Spleen (tissue), 11 donors: ENCODE measurements around the gene AARS2. TPM values are rescaled to one million over a fixed set of nuclear protein-coding genes. Genes with fewer than 3 reads are reported as not detected.

Source experiments
- DNase-seq: peaks from one replicate; pipeline ENCODE4 v3.0.0-alpha.2; 2020
- H3K27ac ChIP-seq, 8 donors: fragments of 200-600 bp; sonication (generic) in 7 of 8; 1 replicate in 4 of 8; 2 replicates in 4 of 8; pipeline versions ENCODE4 v1.5.0 to v1.8.0; 2016 to 2021; ENCODE audit warnings: inconsistent platforms in 4 of 8, mild to moderate bottlenecking in 4 of 8, moderate library complexity in 1 of 8
- H3K27me3 ChIP-seq, 7 donors: fragments of 200-600 bp; sonication (generic) in 6 of 7; replicated peaks in 1 of 7; 1 replicate in 4 of 7; 2 replicates in 3 of 7; pipeline versions ENCODE4 v1.5.0 to v1.8.0; 2016 to 2021; ENCODE audit warnings: inconsistent platforms in 3 of 7, mild to moderate bottlenecking in 1 of 7
- H3K36me3 ChIP-seq, 6 donors: fragments of 200-600 bp; sonication (generic) in 5 of 6; 1 replicate in 4 of 6; 2 replicates in 2 of 6; pipeline versions ENCODE4 v1.5.0 to v1.8.0; 2016 to 2021; ENCODE audit warnings: inconsistent platforms in 2 of 6
- H3K4me1 ChIP-seq, 6 donors: fragments of 200-600 bp; sonication (generic) in 5 of 6; 1 replicate in 3 of 6; 2 replicates in 3 of 6; pipeline versions ENCODE4 v1.5.0 to v1.8.0; 2016 to 2021; ENCODE audit warnings: inconsistent platforms in 3 of 6
- H3K4me3 ChIP-seq, 8 donors: fragments of 200-600 bp; sonication (generic) in 7 of 8; 1 replicate in 4 of 8; 2 replicates in 4 of 8; pipeline versions ENCODE4 v1.5.0 to v1.8.0; 2016 to 2021; ENCODE audit warnings: inconsistent platforms in 4 of 8, mild to moderate bottlenecking in 4 of 8, moderate library complexity in 2 of 8
- H3K9me3 ChIP-seq, 8 donors: fragments of 200-600 bp; sonication (generic) in 7 of 8; 1 replicate in 4 of 8; 2 replicates in 4 of 8; pipeline versions ENCODE4 v1.5.0 to v1.8.0; 2016 to 2021; ENCODE audit warnings: inconsistent platforms in 4 of 8
- CTCF ChIP-seq, 11 experiments: fragments of 200-600 bp in 7 of 11; fragments of 450-650 bp in 4 of 11; sonication (generic) in 4 of 11; IDR thresholded peaks in 8 of 11; conservative IDR thresholded peaks in 3 of 11; 1 replicate in 7 of 11; 2 replicates in 4 of 11; pipeline versions ENCODE4 v1.4.0 to v1.8.0; 2016 to 2021; ENCODE audit warnings: antibody characterized with exemption in 11 of 11, inconsistent platforms in 4 of 11, mild to moderate bottlenecking in 1 of 11
- POLR2A ChIP-seq, 3 donors: fragments of 450-650 bp; IDR thresholded peaks; one replicate each; pipeline ENCODE4 v1.5.1; 2017; ENCODE audit warnings: antibody characterized with exemption in 3 of 3, mild to moderate bottlenecking in 1 of 3
- POLR2AphosphoS5 ChIP-seq, 3 donors: sonication (generic); formaldehyde crosslinking; IDR thresholded peaks; one replicate each; pipeline ENCODE4 v1.5.1; 2017; ENCODE audit warnings: antibody characterized with exemption in 3 of 3
- WGBS, 5 donors: extraction: QIAGEN DNeasy Blood & Tissue Kit in 3 of 5; methylation state at CpG; one replicate each; pipeline versions ENCODE4 v1.1.5 to v1.1.7; 2013 to 2018; 5-methylcytosine and 5-hydroxymethylcytosine counted together
- intact Hi-C: fragments of 100-400 bp; cut with DNase I; formaldehyde crosslinking; loops from one replicate; pipeline ENCODE4 v1.15.0; 2023; ENCODE audit warnings: low total_unique reads
- polyA plus RNA-seq, 3 donors: library from polyadenylated mRNA; stranded (reverse); fragments of 200-250 nt; gene quantifications; one replicate each; pipeline ENCODE4 v1.2.1, GENCODE V29; 2013
- total RNA-seq, 7 donors: library from RNA; depleted of rRNA in 3 of 7; stranded (reverse); fragments of >200 nt in 3 of 7; fragmentation: NEBNext Ultra II Directional in 4 of 7; extraction: Animal tissue kit (Norgen Biotek cat#: 25700) in 4 of 7; gene quantifications; one replicate each; pipeline versions ENCODE4 v1.1.0 to v1.2.1, GENCODE V29; 2016 to 2021
- donor health status: healthy with polysubstance abuse.
- donor health status: DM: no; HTN: no; CAD: no; lungs with moderate emphysema.
- donor health status: DM: no; HTN: no; CAD: no.
- donor health status: Bipolar disorder and iron deficiency.
- donor health status: healthy.
- donor health status: DM: no; HTN: no; CAD: no.
- donor health status: DM: yes; HTN: yes; CAD: no.

The AARS2 gene
- total and polyA plus RNA-seq, 10 donors, result 3.5 to 16.8 (median 13.7) TPM

DNA sequence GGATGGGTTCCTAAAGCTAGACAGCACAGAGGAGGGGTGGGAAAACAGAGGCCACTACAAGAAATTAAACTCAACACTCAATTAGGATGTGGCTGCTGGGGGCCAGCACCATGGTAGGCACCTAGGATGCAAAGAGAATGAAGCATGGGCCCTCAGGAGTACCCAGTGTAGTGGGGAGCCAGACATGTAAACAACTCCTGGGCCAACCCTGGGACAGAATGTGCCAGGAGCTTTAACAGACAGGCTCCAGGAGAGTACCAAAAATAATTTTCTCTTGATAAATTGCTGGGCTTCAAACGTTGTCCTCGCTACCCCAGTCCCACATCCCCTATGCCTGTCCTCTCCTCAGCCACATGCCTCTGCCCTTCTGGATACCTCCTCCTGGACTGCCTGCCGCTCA is 41.2 kb downstream of the AARS2 start:
- no peak overlapping the region for H3K27ac ChIP-seq
- H3K27me3 ChIP-seq, result peaks cover 0 to 89% (median 57%) of the 10 kb centered on the region in 7 donors
- TF ChIP-seq POLR2AphosphoS5 (IDR thresholded peaks at IDR 0.05), result no peak
- TF ChIP-seq CTCF (IDR thresholded peaks at IDR 0.05 in 8 of 11, conservative IDR thresholded peaks at IDR 0.05 in 3 of 11), result no peak
- TF ChIP-seq POLR2A (IDR thresholded peaks at IDR 0.05), result no peak
- H3K4me1 ChIP-seq, result peaks cover 0 to 53% (median 28%) of the 10 kb centered on the region in 6 donors
- intact Hi-C loops, result no loop called here
- H3K4me3 ChIP-seq, result no peak overlapping the region
- H3K9me3 ChIP-seq, result no peaks in the 10 kb centered on the region
- H3K36me3 ChIP-seq, result no peaks in the 10 kb centered on the region
- peak; percentile 17 for DNase-seq
- 63 to 78% (median 68%) methylated on average over 3 of the region's 3 CpGs for WGBS, 5 donors

DNA sequence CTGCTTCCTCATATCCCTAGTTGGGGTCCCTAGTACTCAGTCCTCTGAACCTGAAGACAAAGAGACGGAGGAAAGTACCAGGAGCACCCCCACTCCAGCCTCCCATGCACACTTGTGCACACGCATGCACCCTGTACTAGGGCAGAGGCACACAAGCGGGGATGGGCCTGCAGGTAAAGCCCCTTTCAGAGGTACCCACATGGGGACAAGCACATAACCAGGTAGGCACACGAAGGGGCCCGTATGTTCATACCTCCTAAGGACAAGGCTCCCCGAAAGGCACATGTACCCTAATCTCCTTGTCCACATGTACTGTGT is 41.8 kb downstream of the AARS2 start:
- H3K9me3 ChIP-seq, result no peaks in the 10 kb centered on the region
- intact Hi-C loops, result no loop called here
- H3K27me3 ChIP-seq, result peaks cover 0 to 83% (median 51%) of the 10 kb centered on the region in 7 donors
- H3K4me3 ChIP-seq, result peak overlapping the region in 1 of 8 donors; percentile 68
- H3K27ac ChIP-seq, result no peak overlapping the region
- DNase-seq, result peak; percentile 51
- peaks cover 0 to 55% (median 31%) of the 10 kb centered on the region in 6 donors for H3K4me1 ChIP-seq
- TF ChIP-seq POLR2AphosphoS5 (IDR thresholded peaks at IDR 0.05) (no peak), POLR2A (IDR thresholded peaks at IDR 0.05) (no peak), CTCF (IDR thresholded peaks at IDR 0.05 in 8 of 11, conservative IDR thresholded peaks at IDR 0.05 in 3 of 11) (no peak)
- WGBS, 5 donors, result 78 to 87% (median 85%) methylated on average over 6 of the region's 6 CpGs
- no peaks in the 10 kb centered on the region for H3K36me3 ChIP-seq

DNA sequence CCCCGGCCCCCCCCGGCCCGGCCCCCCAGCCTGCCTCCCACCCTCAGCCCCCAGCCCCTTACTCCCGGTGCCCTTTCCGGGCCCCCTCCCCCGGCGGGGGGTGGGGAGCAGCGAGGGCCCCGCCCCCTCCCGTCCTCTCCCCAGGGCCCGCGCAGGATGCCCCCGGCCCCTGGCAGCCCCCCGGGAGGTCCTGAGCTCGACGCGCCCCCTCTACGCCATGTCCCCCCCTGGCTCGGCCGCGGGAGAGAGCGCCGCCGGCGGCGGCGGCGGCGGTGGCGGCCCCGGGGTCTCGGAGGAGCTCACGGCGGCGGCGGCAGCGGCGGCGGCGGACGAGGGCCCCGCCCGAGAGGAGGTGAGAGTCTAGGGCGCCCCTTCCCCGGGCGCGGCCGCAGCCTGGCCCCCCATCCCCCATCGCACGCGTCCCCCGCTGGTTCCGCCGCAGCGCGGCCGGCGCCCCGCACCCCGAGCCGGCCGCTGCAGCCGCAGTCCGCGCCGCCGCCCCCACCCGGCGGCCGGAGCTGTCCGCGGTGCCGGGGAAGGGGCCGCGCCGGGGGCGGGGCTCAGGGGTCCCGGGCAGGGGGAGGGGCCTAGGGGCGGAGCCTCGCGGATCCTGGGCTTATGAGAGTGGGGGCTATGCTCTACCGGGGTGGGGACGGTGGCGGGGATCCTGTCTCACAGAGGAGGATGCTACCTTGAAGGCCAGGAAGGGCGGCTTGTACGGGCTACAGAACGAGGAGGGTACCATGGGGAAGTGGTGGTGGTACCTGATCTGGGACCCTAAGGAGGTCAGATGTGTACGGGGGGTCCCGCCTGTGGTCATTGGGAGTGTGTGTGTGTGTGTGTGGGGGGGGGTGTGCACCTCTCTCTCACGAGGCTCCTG is 42.4 kb downstream of the AARS2 start:
- WGBS, 5 donors, result 1 to 4% (median 2%) methylated on average over 22 to 86 of the region's 90 CpGs
- Histone ChIP-seq H3K9me3 (no peaks in the 10 kb centered on the region), H3K36me3 (no peaks in the 10 kb centered on the region), H3K4me3 (peak overlapping the region in 5 of 8 donors; percentile 16 to 68 (median 38)), H3K4me1 (peaks cover 0 to 55% (median 31%) of the 10 kb centered on the region in 6 donors), H3K27me3 (peaks cover 0 to 77% (median 45%) of the 10 kb centered on the region in 7 donors), H3K27ac (no peak overlapping the region)
- TF ChIP-seq POLR2A (IDR thresholded peaks at IDR 0.05) (no peak), POLR2AphosphoS5 (IDR thresholded peaks at IDR 0.05) (no peak), CTCF (IDR thresholded peaks at IDR 0.05 in 8 of 11, conservative IDR thresholded peaks at IDR 0.05 in 3 of 11) (no peak)
- intact Hi-C loops, result no loop called here
- peak; percentile 77 for DNase-seq

DNA sequence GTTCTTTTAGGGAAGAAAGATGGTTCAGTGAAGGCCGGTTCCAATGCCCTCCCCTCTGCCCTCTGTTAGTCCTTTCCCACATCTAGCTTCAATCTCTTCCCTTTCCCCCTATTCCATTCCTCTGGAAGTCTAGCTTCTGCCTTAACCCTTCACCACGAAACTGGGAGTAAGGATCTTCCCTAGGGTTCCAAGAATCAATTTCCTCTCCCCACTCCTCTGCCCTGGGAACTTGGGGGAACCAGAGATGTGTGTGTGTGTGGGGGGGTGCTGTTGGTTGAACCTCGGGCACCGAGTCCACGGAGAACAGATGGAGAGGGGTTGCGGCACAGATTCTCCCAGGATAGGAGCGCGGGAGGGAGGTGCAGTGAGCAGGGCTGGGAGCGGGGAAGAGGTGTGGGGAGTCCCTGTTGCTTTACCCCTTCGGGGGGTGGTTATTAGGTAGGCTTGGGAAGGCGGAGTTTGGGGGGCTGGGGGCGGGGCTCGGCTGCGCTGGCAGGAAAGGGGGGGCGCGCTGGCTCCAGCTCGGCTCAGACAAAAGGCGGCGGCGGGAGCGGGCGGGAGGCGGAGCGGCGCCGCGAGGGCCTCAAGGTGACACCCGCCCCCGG is 43.1 kb downstream of the AARS2 start, which contains the start of gene TMEM151B:
Gene TMEM151B (plus strand): TSS at position 530 of the 605 bp plus-strand sequence. CDS start 293 bp downstream, outside the sequence.
- DNase-seq, result no peak
- WGBS, 5 donors, result 11 to 33% (median 16%) methylated on average over 13 to 29 of the region's 29 CpGs
- H3K4me3 ChIP-seq, result peak within 1 kb of the TSS in 5 of 8 donors; percentile 16 to 68 (median 38)
- H3K27me3 ChIP-seq, result peaks cover 0 to 70% (median 38%) of the 10 kb centered on the region in 7 donors
- H3K27ac ChIP-seq, result no peak within 1 kb of the TSS
- no peaks in the 10 kb centered on the region for H3K36me3 ChIP-seq
- H3K4me1 ChIP-seq, result peaks cover 0 to 53% (median 30%) of the 10 kb centered on the region in 6 donors
- H3K9me3 ChIP-seq, result no peaks in the 10 kb centered on the region
- no peak for TF ChIP-seq CTCF (IDR thresholded peaks at IDR 0.05 in 8 of 11, conservative IDR thresholded peaks at IDR 0.05 in 3 of 11)
- no peak for TF ChIP-seq POLR2A (IDR thresholded peaks at IDR 0.05)
- TF ChIP-seq POLR2AphosphoS5 (IDR thresholded peaks at IDR 0.05), result no peak
- intact Hi-C loops, result no loop called here
